ENCODE data around the gene KBTBD8. TPM values are rescaled to one million over a fixed set of nuclear protein-coding genes. Genes with fewer than 3 reads are reported as not detected.

Gene KBTBD8
- total RNA-seq, 3 donors from 2014 or later: 0.96 to 1.6 (median 1.6) TPM

DNA sequence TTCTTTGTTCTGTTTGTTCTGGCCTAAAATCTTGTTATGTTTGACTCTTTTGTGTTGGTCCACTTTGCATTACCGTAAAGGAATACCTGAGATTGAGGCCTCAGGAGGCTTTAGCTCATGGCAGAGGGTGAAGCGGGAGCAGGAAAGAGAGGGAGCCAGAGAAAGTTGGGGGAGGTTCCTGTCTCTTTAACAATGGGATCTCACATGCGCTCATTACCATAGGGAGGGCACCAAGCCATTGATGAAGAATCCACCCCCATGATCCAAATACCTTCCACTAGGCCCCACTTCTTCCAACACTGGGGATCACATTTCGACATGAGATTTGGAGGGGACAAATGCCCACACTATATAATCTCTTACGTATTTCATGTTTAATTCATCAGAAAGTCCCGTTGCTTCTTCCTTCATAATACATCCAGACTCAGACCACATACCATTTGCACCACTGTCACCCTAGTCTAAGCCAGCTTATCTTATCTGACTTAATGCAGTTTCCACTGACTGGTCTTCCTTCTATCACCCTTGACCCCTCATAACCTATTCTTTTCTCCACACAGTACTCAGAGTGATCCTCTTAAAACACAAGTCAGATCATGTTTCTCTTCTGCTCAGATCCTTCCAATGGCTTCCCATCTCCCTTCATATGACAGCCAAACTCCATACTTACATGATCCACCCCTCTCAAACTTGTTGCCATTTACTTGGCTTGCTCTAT, 13.5 kb downstream of the KBTBD8 start:
- intact Hi-C loops (cut with DNase I; ENCODE audit: low total_unique reads): no loop called here
- Histone ChIP-seq H3K36me3 (no peaks in the 10 kb centered on the region), H3K27ac (no peak overlapping the region), H3K4me1 (no peaks in the 10 kb centered on the region), H3K9me3 (no peaks in the 10 kb centered on the region), H3K4me3 (no peak overlapping the region), H3K27me3 (no peaks in the 10 kb centered on the region)
- no peak for DNase-seq (ENCODE audit: low spot score in 2 of 2)
- TF ChIP-seq POLR2A (IDR thresholded peaks at IDR 0.05) (no peak), POLR2AphosphoS5 (IDR thresholded peaks at IDR 0.05) (no peak)
- TF ChIP-seq, protein P1, sequence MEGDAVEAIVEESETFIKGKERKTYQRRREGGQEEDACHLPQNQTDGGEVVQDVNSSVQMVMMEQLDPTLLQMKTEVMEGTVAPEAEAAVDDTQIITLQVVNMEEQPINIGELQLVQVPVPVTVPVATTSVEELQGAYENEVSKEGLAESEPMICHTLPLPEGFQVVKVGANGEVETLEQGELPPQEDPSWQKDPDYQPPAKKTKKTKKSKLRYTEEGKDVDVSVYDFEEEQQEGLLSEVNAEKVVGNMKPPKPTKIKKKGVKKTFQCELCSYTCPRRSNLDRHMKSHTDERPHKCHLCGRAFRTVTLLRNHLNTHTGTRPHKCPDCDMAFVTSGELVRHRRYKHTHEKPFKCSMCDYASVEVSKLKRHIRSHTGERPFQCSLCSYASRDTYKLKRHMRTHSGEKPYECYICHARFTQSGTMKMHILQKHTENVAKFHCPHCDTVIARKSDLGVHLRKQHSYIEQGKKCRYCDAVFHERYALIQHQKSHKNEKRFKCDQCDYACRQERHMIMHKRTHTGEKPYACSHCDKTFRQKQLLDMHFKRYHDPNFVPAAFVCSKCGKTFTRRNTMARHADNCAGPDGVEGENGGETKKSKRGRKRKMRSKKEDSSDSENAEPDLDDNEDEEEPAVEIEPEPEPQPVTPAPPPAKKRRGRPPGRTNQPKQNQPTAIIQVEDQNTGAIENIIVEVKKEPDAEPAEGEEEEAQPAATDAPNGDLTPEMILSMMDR (IDR thresholded peaks at IDR 0.05): no peak

DNA sequence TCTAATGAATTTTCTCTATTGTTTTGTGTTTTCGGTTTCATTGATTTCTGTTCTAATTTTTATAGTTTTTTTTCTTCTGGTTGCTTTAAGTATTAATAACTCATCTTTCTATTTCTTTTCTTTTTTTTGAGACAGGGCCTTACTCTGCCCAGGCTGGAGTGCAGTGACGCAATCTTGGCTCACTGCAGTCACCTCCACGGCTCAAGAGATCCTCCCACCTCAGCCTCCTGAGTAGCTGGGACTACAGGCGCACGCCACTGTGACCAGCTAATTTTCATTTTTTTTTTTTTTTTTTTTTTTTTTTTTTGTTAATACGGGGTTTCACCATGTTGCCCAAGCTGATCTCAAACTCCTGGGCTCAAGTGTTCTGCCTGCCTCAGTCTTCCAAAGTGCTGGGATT, 14.5 kb downstream of the KBTBD8 start:
- no peak for DNase-seq (ENCODE audit: low spot score in 2 of 2)
- no peaks in the 10 kb centered on the region for H3K36me3 ChIP-seq

DNA sequence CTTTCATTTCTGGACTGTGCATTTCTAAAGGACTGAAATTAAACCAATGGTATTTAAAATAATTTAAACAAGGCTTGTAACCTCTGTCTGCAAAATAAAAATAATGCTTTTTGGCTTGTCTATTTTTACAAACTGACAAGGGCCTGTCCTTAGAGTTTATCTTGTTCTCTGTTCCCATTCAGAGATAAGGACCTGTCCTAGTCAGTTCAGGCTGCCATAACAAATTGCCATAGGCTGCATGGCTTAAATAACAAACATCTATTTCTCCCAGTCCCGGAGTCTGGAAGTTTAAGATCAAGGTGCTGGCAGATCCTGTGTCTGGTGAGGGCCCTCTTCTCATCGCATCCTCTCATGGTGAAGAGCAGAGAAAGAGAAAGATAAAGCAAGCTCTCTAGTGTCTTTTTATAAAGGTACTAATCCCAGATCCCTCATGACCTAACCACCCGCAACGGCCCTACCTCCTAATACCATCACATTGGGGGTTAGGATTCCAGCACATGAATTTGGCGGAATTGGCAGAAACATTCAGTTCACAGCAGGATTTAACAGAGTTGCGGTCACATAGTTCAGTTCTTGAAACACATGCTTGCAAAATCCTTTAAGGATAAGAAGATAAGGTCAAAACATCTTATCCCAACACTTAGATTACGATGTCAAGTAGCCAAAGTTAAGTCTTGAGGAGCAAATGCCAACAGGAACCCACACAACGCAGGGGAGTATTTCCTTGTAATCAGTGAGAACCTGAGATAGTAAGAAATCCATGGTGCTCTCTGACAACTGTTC, 17.8 kb downstream of the KBTBD8 start:
- H3K27me3 ChIP-seq: no peaks in the 10 kb centered on the region
- H3K27ac ChIP-seq: no peak overlapping the region
- no peak for DNase-seq (ENCODE audit: low spot score in 2 of 2)
- TF ChIP-seq, protein P1 (IDR thresholded peaks at IDR 0.05): no peak
- TF ChIP-seq POLR2AphosphoS5 (IDR thresholded peaks at IDR 0.05): no peak
- no peaks in the 10 kb centered on the region for H3K9me3 ChIP-seq
- intact Hi-C loops (cut with DNase I; ENCODE audit: low total_unique reads): no loop called here
- H3K4me1 ChIP-seq: no peaks in the 10 kb centered on the region
- no peak overlapping the region for H3K4me3 ChIP-seq
- no peaks in the 10 kb centered on the region for H3K36me3 ChIP-seq

More for the DNA sequence above, 14.5 kb downstream of the KBTBD8 start:
- Histone ChIP-seq H3K27me3 (no peaks in the 10 kb centered on the region), H3K4me1 (no peaks in the 10 kb centered on the region), H3K4me3 (no peak overlapping the region), H3K9me3 (no peaks in the 10 kb centered on the region), H3K27ac (no peak overlapping the region)
- TF ChIP-seq, protein P1 (IDR thresholded peaks at IDR 0.05): no peak
- TF ChIP-seq POLR2A (IDR thresholded peaks at IDR 0.05) (no peak), POLR2AphosphoS5 (IDR thresholded peaks at IDR 0.05) (no peak)
- intact Hi-C loops (cut with DNase I; ENCODE audit: low total_unique reads): no loop called here

DNA sequence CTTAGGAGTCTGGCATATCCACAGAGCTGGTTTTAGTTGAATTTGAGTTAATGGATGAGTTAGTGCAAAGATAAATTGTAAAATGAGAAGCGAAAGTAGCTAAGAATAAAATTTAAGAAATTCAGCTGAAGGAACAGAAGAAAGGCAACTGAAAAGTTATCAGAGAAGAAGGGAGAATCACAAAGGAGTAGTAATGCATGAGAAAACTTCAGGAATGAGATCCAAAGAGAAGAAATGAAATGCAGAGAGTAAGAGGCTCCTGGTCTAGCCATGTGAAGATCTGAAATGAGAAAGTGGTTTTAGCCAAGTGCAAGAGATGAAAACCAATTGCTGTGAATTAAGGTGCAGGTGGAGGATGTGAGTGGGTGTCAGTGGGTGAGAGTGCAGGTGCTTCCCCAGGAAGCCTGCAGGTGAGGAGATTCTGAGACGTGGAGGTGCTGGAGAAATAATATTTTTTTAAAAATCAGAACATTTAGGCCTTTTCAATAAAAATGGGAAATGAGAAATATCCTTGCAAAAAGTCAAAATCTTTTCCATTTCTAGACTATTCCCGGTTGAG, 18.5 kb downstream of the KBTBD8 start:
- Histone ChIP-seq H3K36me3 (no peaks in the 10 kb centered on the region), H3K9me3 (no peaks in the 10 kb centered on the region), H3K4me3 (no peak overlapping the region), H3K27me3 (no peaks in the 10 kb centered on the region), H3K27ac (no peak overlapping the region), H3K4me1 (no peaks in the 10 kb centered on the region)
- no peak for TF ChIP-seq POLR2A (IDR thresholded peaks at IDR 0.05)
- no peak for TF ChIP-seq POLR2AphosphoS5 (IDR thresholded peaks at IDR 0.05)
- TF ChIP-seq, protein P1 (IDR thresholded peaks at IDR 0.05): no peak
- intact Hi-C loops (cut with DNase I; ENCODE audit: low total_unique reads): no loop called here
- DNase-seq (ENCODE audit: low spot score in 2 of 2): no peak

DNA sequence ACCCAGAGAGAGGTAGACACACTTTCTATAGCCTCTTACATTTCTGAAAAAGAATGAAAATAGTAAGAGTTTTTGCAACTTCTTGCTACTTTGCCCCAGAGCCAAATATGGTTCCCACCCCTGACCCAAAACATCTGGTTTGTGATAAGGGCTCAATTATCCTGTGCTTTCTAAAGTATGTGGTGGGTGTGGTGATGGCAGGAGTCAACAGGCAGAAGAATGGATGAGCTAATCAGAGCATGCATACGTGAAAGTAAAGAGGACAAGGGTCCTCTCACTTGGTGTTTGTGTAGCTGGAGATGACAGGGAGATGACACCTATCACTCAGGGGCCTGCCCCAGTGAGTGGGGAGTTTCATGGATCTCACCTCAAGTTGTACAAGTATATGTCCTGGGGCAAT, 19.1 kb downstream of the KBTBD8 start:
- no peak for TF ChIP-seq POLR2AphosphoS5 (IDR thresholded peaks at IDR 0.05)
- no peak for TF ChIP-seq POLR2A (IDR thresholded peaks at IDR 0.05)
- TF ChIP-seq, protein P1 (IDR thresholded peaks at IDR 0.05): no peak
- no peaks in the 10 kb centered on the region for H3K27me3 ChIP-seq
- no peaks in the 10 kb centered on the region for H3K36me3 ChIP-seq
- intact Hi-C loops (cut with DNase I; ENCODE audit: low total_unique reads): no loop called here
- no peaks in the 10 kb centered on the region for H3K4me1 ChIP-seq
- no peak for DNase-seq (ENCODE audit: low spot score in 2 of 2)
- H3K27ac ChIP-seq: no peak overlapping the region
- H3K4me3 ChIP-seq: no peak overlapping the region
- no peaks in the 10 kb centered on the region for H3K9me3 ChIP-seq

All from breast epithelium (tissue), 4 donors.